ENCODE measurements around the gene TNFSF15. TPM values are rescaled to one million over a fixed set of nuclear protein-coding genes. Genes with fewer than 3 reads are reported as not detected.

TNFSF15 gene
- polyA plus RNA-seq (ENCODE audit: low read depth in 6 of 6): under 1 TPM in 1 of 6 donors, not detected in 5; 0.16 TPM

GRCh38 chr9:114805670-114806525 lies at the start of gene TNFSF15:
Gene TNFSF15 (minus strand): TSS chr9:114806039. CDS start chr9:114806012, 27 bp downstream.
- ATAC-seq (ENCODE audit: low read depth in 2 of 2): peak; percentile 81 to 84
- no peaks in the 10 kb centered on the region for H3K36me3 Mint-ChIP-seq
- peaks cover 0 to 11% (median 9%) of the 10 kb centered on the region in 3 donors for H3K27me3 Mint-ChIP-seq
- peak; percentile 58 for DNase-seq
- peak within 1 kb of the TSS; percentile 44 to 89 (median 78) for H3K4me3 Mint-ChIP-seq
- H3K4me1 Mint-ChIP-seq: peaks cover 36 to 41% (median 37%) of the 10 kb centered on the region in 3 donors
- peak within 1 kb of the TSS; percentile 12 to 93 (median 80) for H3K27ac Mint-ChIP-seq
- no peaks in the 10 kb centered on the region for H3K9me3 Mint-ChIP-seq

- peaks cover 0 to 12% (median 7%) of the 10 kb centered on the region in 3 donors for H3K27me3 Mint-ChIP-seq
- no peak overlapping the region for H3K27ac Mint-ChIP-seq
- ATAC-seq (ENCODE audit: low read depth in 2 of 2) (no peak), DNase-seq (no peak)
- peaks cover 0 to 2% (median 0%) of the 10 kb centered on the region in 3 donors for H3K4me1 Mint-ChIP-seq
- peaks cover 0 to 9% (median 0%) of the 10 kb centered on the region in 7 donors for H3K9me3 Mint-ChIP-seq
- H3K4me3 Mint-ChIP-seq: no peak overlapping the region
- peaks cover 0 to 7% of the 10 kb centered on the region in 2 donors for H3K36me3 Mint-ChIP-seq
Observed at GRCh38 chr9:114855488-114855887, 49.6 kb upstream of the TNFSF15 start.

- peaks cover 0 to 7% of the 10 kb centered on the region in 2 donors for H3K36me3 Mint-ChIP-seq
- H3K27me3 Mint-ChIP-seq: peaks cover 0 to 12% (median 7%) of the 10 kb centered on the region in 3 donors
- DNase-seq: no peak
- H3K27ac Mint-ChIP-seq: no peak overlapping the region
- H3K4me3 Mint-ChIP-seq: no peak overlapping the region
- peaks cover 0 to 2% (median 0%) of the 10 kb centered on the region in 3 donors for H3K4me1 Mint-ChIP-seq
- peaks cover 0 to 9% (median 0%) of the 10 kb centered on the region in 7 donors for H3K9me3 Mint-ChIP-seq
- no peak for ATAC-seq (ENCODE audit: low read depth in 2 of 2)
Observed at GRCh38 chr9:114854736-114855355, 49.0 kb upstream of the TNFSF15 start.

- ATAC-seq (ENCODE audit: low read depth in 2 of 2) (no peak), DNase-seq (no peak)
- Mint-ChIP-seq H3K4me3 (no peak overlapping the region), H3K27me3 (peaks cover 0 to 6% (median 0%) of the 10 kb centered on the region in 3 donors), H3K9me3 (peaks cover 0 to 6% (median 0%) of the 10 kb centered on the region in 7 donors), H3K4me1 (peaks cover 0 to 2% (median 0%) of the 10 kb centered on the region in 3 donors), H3K27ac (peak overlapping the region in 1 of 6 donors; percentile 3), H3K36me3 (no peaks in the 10 kb centered on the region)
Observed at GRCh38 chr9:114853071-114853855, 47.4 kb upstream of the TNFSF15 start.

- Mint-ChIP-seq H3K9me3 (no peaks in the 10 kb centered on the region), H3K4me3 (peak overlapping the region in 1 of 8 donors; percentile 7), H3K27me3 (peaks cover 0 to 6% (median 0%) of the 10 kb centered on the region in 3 donors), H3K4me1 (peaks cover 0 to 2% (median 0%) of the 10 kb centered on the region in 3 donors), H3K27ac (no peak overlapping the region), H3K36me3 (no peaks in the 10 kb centered on the region)
- no peak for ATAC-seq (ENCODE audit: low read depth in 2 of 2)
- no peak for DNase-seq
Observed at GRCh38 chr9:114852050-114852594, 46.3 kb upstream of the TNFSF15 start.

- Mint-ChIP-seq H3K9me3 (no peaks in the 10 kb centered on the region), H3K4me1 (peaks cover 0 to 2% (median 0%) of the 10 kb centered on the region in 3 donors), H3K36me3 (no peaks in the 10 kb centered on the region), H3K4me3 (no peak overlapping the region), H3K27me3 (peaks cover 0 to 6% (median 0%) of the 10 kb centered on the region in 3 donors), H3K27ac (peak overlapping the region in 1 of 6 donors; percentile 54)
- DNase-seq (no peak), ATAC-seq (ENCODE audit: low read depth in 2 of 2) (no peak)
Observed at GRCh38 chr9:114851306-114851705, 45.5 kb upstream of the TNFSF15 start.

- ATAC-seq (ENCODE audit: low read depth in 2 of 2) (no peak), DNase-seq (no peak)
- Mint-ChIP-seq H3K4me1 (peaks cover 0 to 2% (median 0%) of the 10 kb centered on the region in 3 donors), H3K36me3 (no peaks in the 10 kb centered on the region), H3K4me3 (no peak overlapping the region), H3K27me3 (peaks cover 0 to 6% (median 0%) of the 10 kb centered on the region in 3 donors), H3K27ac (no peak overlapping the region), H3K9me3 (no peaks in the 10 kb centered on the region)
Observed at GRCh38 chr9:114850871-114851270, 45.0 kb upstream of the TNFSF15 start.

GRCh38 chr9:114849450-114849849 lies 43.6 kb upstream of the TNFSF15 start:
- DNase-seq (no peak), ATAC-seq (ENCODE audit: low read depth in 2 of 2) (no peak)
- H3K27ac Mint-ChIP-seq: no peak overlapping the region
- peaks cover 0 to 6% (median 0%) of the 10 kb centered on the region in 3 donors for H3K27me3 Mint-ChIP-seq
- no peaks in the 10 kb centered on the region for H3K9me3 Mint-ChIP-seq
- H3K4me1 Mint-ChIP-seq: peaks cover 0 to 2% (median 0%) of the 10 kb centered on the region in 3 donors
- no peak overlapping the region for H3K4me3 Mint-ChIP-seq
- H3K36me3 Mint-ChIP-seq: no peaks in the 10 kb centered on the region

- Mint-ChIP-seq H3K9me3 (no peaks in the 10 kb centered on the region), H3K4me3 (no peak overlapping the region), H3K27ac (no peak overlapping the region), H3K36me3 (no peaks in the 10 kb centered on the region), H3K4me1 (peaks cover 0 to 2% (median 0%) of the 10 kb centered on the region in 3 donors), H3K27me3 (peaks cover 0 to 5% (median 0%) of the 10 kb centered on the region in 3 donors)
- no peak for DNase-seq
- ATAC-seq (ENCODE audit: low read depth in 2 of 2): no peak
Observed at GRCh38 chr9:114847492-114848417, 41.9 kb upstream of the TNFSF15 start.

- Mint-ChIP-seq H3K9me3 (no peaks in the 10 kb centered on the region), H3K4me3 (no peak overlapping the region), H3K36me3 (no peaks in the 10 kb centered on the region), H3K27ac (no peak overlapping the region), H3K4me1 (no peaks in the 10 kb centered on the region), H3K27me3 (peaks cover 0 to 20% (median 13%) of the 10 kb centered on the region in 3 donors)
- DNase-seq: no peak
- no peak for ATAC-seq (ENCODE audit: low read depth in 2 of 2)
Observed at GRCh38 chr9:114845373-114845772, 39.5 kb upstream of the TNFSF15 start.

- H3K27ac Mint-ChIP-seq: no peak overlapping the region
- no peaks in the 10 kb centered on the region for H3K36me3 Mint-ChIP-seq
- H3K4me1 Mint-ChIP-seq: peaks cover 0 to 2% (median 0%) of the 10 kb centered on the region in 3 donors
- H3K4me3 Mint-ChIP-seq: no peak overlapping the region
- no peaks in the 10 kb centered on the region for H3K9me3 Mint-ChIP-seq
- H3K27me3 Mint-ChIP-seq: peaks cover 5 to 27% (median 19%) of the 10 kb centered on the region in 3 donors
- DNase-seq (no peak), ATAC-seq (ENCODE audit: low read depth in 2 of 2) (no peak)
Observed at GRCh38 chr9:114844766-114845165, 38.9 kb upstream of the TNFSF15 start.

- H3K36me3 Mint-ChIP-seq: no peaks in the 10 kb centered on the region
- DNase-seq (no peak), ATAC-seq (ENCODE audit: low read depth in 2 of 2) (no peak)
- H3K27ac Mint-ChIP-seq: no peak overlapping the region
- H3K4me3 Mint-ChIP-seq: no peak overlapping the region
- H3K9me3 Mint-ChIP-seq: peaks cover 0 to 4% (median 1%) of the 10 kb centered on the region in 7 donors
- H3K4me1 Mint-ChIP-seq: peaks cover 0 to 6% (median 0%) of the 10 kb centered on the region in 3 donors
- H3K27me3 Mint-ChIP-seq: peaks cover 17 to 49% (median 44%) of the 10 kb centered on the region in 3 donors
Observed at GRCh38 chr9:114837923-114838322, 32.1 kb upstream of the TNFSF15 start.

Measured in naive B cell (primary cell).